ENCODE data around the gene PRAC1.

Gene PRAC1

GRCh38 chr17:48724251-48725003 is 2.1 kb upstream of the PRAC1 start:
- TF ChIP-seq, protein P1, sequence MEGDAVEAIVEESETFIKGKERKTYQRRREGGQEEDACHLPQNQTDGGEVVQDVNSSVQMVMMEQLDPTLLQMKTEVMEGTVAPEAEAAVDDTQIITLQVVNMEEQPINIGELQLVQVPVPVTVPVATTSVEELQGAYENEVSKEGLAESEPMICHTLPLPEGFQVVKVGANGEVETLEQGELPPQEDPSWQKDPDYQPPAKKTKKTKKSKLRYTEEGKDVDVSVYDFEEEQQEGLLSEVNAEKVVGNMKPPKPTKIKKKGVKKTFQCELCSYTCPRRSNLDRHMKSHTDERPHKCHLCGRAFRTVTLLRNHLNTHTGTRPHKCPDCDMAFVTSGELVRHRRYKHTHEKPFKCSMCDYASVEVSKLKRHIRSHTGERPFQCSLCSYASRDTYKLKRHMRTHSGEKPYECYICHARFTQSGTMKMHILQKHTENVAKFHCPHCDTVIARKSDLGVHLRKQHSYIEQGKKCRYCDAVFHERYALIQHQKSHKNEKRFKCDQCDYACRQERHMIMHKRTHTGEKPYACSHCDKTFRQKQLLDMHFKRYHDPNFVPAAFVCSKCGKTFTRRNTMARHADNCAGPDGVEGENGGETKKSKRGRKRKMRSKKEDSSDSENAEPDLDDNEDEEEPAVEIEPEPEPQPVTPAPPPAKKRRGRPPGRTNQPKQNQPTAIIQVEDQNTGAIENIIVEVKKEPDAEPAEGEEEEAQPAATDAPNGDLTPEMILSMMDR (IDR thresholded peaks at IDR 0.05; ENCODE audit: extremely low read depth, missing control alignments): peak; percentile 76
- peak; percentile 77 for DNase-seq (ENCODE audit: low spot score)

GRCh38 chr17:48723423-48724250 is 1.3 kb upstream of the PRAC1 start:
- TF ChIP-seq, protein P1 (IDR thresholded peaks at IDR 0.05; ENCODE audit: extremely low read depth, missing control alignments): no peak
- DNase-seq (ENCODE audit: low spot score): no peak

GRCh38 chr17:48722915-48723422 is 651 bp upstream of the PRAC1 start, which contains the start of gene PRAC2:
TSS of gene PRAC2 (plus strand) at chr17:48723185. CDS start at chr17:48724411, 1,226 bp downstream.
- DNase-seq (ENCODE audit: low spot score): no peak
- TF ChIP-seq, protein P1 (IDR thresholded peaks at IDR 0.05; ENCODE audit: extremely low read depth, missing control alignments): no peak

DNA sequence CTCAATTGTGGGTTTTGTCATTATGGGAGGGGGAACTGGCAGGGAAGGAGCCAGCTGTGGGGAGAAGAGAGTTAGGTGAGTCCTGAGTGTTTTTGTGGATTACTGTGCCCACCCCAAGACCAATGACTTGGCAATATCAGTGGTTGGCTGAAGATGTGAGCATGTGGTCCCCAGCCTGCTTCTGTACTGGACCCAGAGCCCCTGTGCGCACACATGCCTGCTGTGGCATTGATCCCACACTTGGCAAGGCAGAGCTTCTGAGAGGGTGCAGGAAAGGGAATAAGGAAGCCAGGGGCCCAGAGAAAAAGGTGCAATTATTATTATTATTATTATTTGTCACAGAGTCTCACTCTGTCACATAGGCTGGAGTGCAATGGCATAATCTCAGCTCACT is 1.3 kb downstream of the PRAC1 start:
- TF ChIP-seq, protein P1 (IDR thresholded peaks at IDR 0.05; ENCODE audit: extremely low read depth, missing control alignments): no peak
- no peak for DNase-seq (ENCODE audit: low spot score)

GRCh38 chr17:48720266-48721008 is 1.9 kb downstream of the PRAC1 start:
- TF ChIP-seq, protein P1 (IDR thresholded peaks at IDR 0.05; ENCODE audit: extremely low read depth, missing control alignments): no peak
- DNase-seq (ENCODE audit: low spot score): no peak

- peak; percentile 41 for DNase-seq (ENCODE audit: low spot score)
- TF ChIP-seq, protein P1 (IDR thresholded peaks at IDR 0.05; ENCODE audit: extremely low read depth, missing control alignments): no peak
Measured at GRCh38 chr17:48719642-48720265, 2.6 kb downstream of the PRAC1 start.

Measured in GM20000 (cell line).